Vagina (tissue), 2 donors: ENCODE results near the gene OSGIN1. TPM values are rescaled to one million over a fixed set of nuclear protein-coding genes. Genes with fewer than 3 reads are reported as not detected.

Experiments
- DNase-seq, 2 donors: peaks; one replicate each; pipeline ENCODE4 v3.0.0-alpha.2; 2017; ENCODE audit errors: extremely low spot score in 2 of 2
- H3K27ac ChIP-seq: fragments of 200-600 bp; sonication (generic); one replicate; pipeline ENCODE4 v1.5.1; 2019
- H3K27me3 ChIP-seq: fragments of 200-600 bp; sonication (generic); one replicate; pipeline ENCODE4 v1.5.1; 2019
- H3K36me3 ChIP-seq, 2 donors: fragments of 200-600 bp; sonication (generic); one replicate each; pipeline ENCODE4 v1.5.1; 2017 to 2019
- H3K4me1 ChIP-seq: fragments of 200-600 bp; sonication (generic); one replicate; pipeline ENCODE4 v1.5.1; 2019
- H3K4me3 ChIP-seq, 2 donors: fragments of 200-600 bp; sonication (generic); 1 replicate in 1 of 2; 2 replicates in 1 of 2; pipeline ENCODE4 v1.5.1; 2016 to 2019
- H3K9me3 ChIP-seq: fragments of 200-600 bp; sonication (generic); one replicate; pipeline ENCODE4 v1.5.1; 2019
- CTCF ChIP-seq, 3 experiments: fragments of 450-650 bp in 2 of 3; fragments of 200-600 bp in 1 of 3; sonication (generic) in 1 of 3; IDR thresholded peaks; one replicate each; pipeline ENCODE4 v1.5.1; 2017 to 2019; ENCODE audit warnings: antibody characterized with exemption in 3 of 3, mild to moderate bottlenecking in 2 of 3, moderate library complexity in 2 of 3
- POLR2A ChIP-seq, 2 donors: fragments of 450-650 bp; IDR thresholded peaks; one replicate each; pipeline ENCODE4 v1.6.1; 2017; ENCODE audit warnings: antibody characterized with exemption in 2 of 2, mild to moderate bottlenecking in 2 of 2, moderate library complexity in 2 of 2
- POLR2AphosphoS5 ChIP-seq, 2 donors: sonication (generic); formaldehyde crosslinking; IDR thresholded peaks; one replicate each; pipeline ENCODE4 v1.9.0; 2017; ENCODE audit warnings: antibody characterized with exemption in 2 of 2, mild to moderate bottlenecking in 2 of 2, low read depth in 1 of 2; ENCODE audit not compliant: insufficient read depth in 1 of 2
- intact Hi-C: fragments of 100-400 bp; cut with DNase I; formaldehyde crosslinking; loops from one replicate; pipeline ENCODE4 v1.15.1; 2023
- total RNA-seq: library from RNA; depleted of rRNA; stranded (reverse); fragments of >200 nt; gene quantifications from one replicate; pipeline ENCODE4 v1.2.3, GENCODE V29; 2016

The OSGIN1 gene
- total RNA-seq, 1 donor from 2014 or later = 6.4 TPM

- H3K27ac ChIP-seq = no peak overlapping the region
- DNase-seq = no peak
- no peaks in the 10 kb centered on the region for H3K9me3 ChIP-seq
- H3K4me1 ChIP-seq = peaks cover 13% of the 10 kb centered on the region
- no peaks in the 10 kb centered on the region for H3K27me3 ChIP-seq
- no peak overlapping the region for H3K4me3 ChIP-seq
- intact Hi-C loops = loop anchor here (10.0 kb wide), 1 partner anchor 216 kb away; no protein-coding TSS in a partner anchor
- peaks cover 0 to 16% of the 10 kb centered on the region in 2 donors for H3K36me3 ChIP-seq
- no peak for TF ChIP-seq CTCF (IDR thresholded peaks at IDR 0.05)
- no peak for TF ChIP-seq POLR2AphosphoS5 (IDR thresholded peaks at IDR 0.05; ENCODE audit: insufficient read depth in 1 of 2, low read depth in 1 of 2)
- no peak for TF ChIP-seq POLR2A (IDR thresholded peaks at IDR 0.05)
These were observed 6.0 kb downstream of the OSGIN1 start for GRCh38 chr16:83958846-83959565.

- H3K9me3 ChIP-seq = no peaks in the 10 kb centered on the region
- no peak overlapping the region for H3K4me3 ChIP-seq
- no peak for TF ChIP-seq POLR2AphosphoS5 (IDR thresholded peaks at IDR 0.05; ENCODE audit: insufficient read depth in 1 of 2, low read depth in 1 of 2)
- TF ChIP-seq POLR2A (IDR thresholded peaks at IDR 0.05) = no peak
- TF ChIP-seq CTCF (IDR thresholded peaks at IDR 0.05) = no peak
- no peak overlapping the region for H3K27ac ChIP-seq
- peaks cover 0 to 16% of the 10 kb centered on the region in 2 donors for H3K36me3 ChIP-seq
- intact Hi-C loops = loop anchor here (10.0 kb wide), 3 partner anchors 105 to 525 kb away; no protein-coding TSS in a partner anchor
- no peak for DNase-seq
- peaks cover 5% of the 10 kb centered on the region for H3K4me1 ChIP-seq
- no peaks in the 10 kb centered on the region for H3K27me3 ChIP-seq
These were observed 6.8 kb downstream of the OSGIN1 start for GRCh38 chr16:83959656-83960434.

- no peaks in the 10 kb centered on the region for H3K4me1 ChIP-seq
- H3K27ac ChIP-seq = no peak overlapping the region
- no peak for TF ChIP-seq POLR2A (IDR thresholded peaks at IDR 0.05)
- no peak for TF ChIP-seq POLR2AphosphoS5 (IDR thresholded peaks at IDR 0.05; ENCODE audit: insufficient read depth in 1 of 2, low read depth in 1 of 2)
- TF ChIP-seq CTCF (IDR thresholded peaks at IDR 0.05) = no peak
- no peaks in the 10 kb centered on the region for H3K27me3 ChIP-seq
- DNase-seq = no peak
- no peak overlapping the region for H3K4me3 ChIP-seq
- H3K9me3 ChIP-seq = no peaks in the 10 kb centered on the region
- H3K36me3 ChIP-seq = peaks cover 0 to 16% of the 10 kb centered on the region in 2 donors
- intact Hi-C loops = loop anchor here (10.0 kb wide), 2 partner anchors 104 to 524 kb away; no protein-coding TSS in a partner anchor
These were observed 7.6 kb downstream of the OSGIN1 start for GRCh38 chr16:83960521-83961249.

- Histone ChIP-seq H3K36me3 (peaks cover 0 to 16% of the 10 kb centered on the region in 2 donors), H3K4me1 (no peaks in the 10 kb centered on the region), H3K27me3 (no peaks in the 10 kb centered on the region), H3K4me3 (no peak overlapping the region), H3K27ac (no peak overlapping the region), H3K9me3 (no peaks in the 10 kb centered on the region)
- TF ChIP-seq POLR2AphosphoS5 (IDR thresholded peaks at IDR 0.05; ENCODE audit: insufficient read depth in 1 of 2, low read depth in 1 of 2) (no peak), POLR2A (IDR thresholded peaks at IDR 0.05) (no peak)
- no peak for DNase-seq
- intact Hi-C loops = loop anchor here (10.0 kb wide), 2 partner anchors 103 to 523 kb away; no protein-coding TSS in a partner anchor
These were observed 8.6 kb downstream of the OSGIN1 start for GRCh38 chr16:83961591-83961990.
